ENCODE measurements around the gene DPM3. TPM values are rescaled to one million over a fixed set of nuclear protein-coding genes. Genes with fewer than 3 reads are reported as not detected.
A peak's percentile ranks its signal among the peaks of the same experiment; 100 is the strongest.
"Not testable (repeated sequence)": the region's sequence is repeated elsewhere in the genome, so short reads cannot be mapped to it uniquely, and the experiment has no call there.

Gene DPM3
- total RNA-seq: 10 to 100 TPM; 16.2 to 46.6 TPM
- 10 to 100 TPM; 41.7 to 47.2 TPM for polyA plus RNA-seq (ENCODE audit: insufficient read length in 2 of 2)
- long read RNA-seq, donor 1, transcript DPM3-203 (2 exons, 409 nt): major isoform, 30 of 53 reads
- long read RNA-seq, donor 1, transcript DPM3-202 (1 exons, 517 nt): minor isoform, 17 of 53 reads
- long read RNA-seq, donor 1, transcript DPM3-201 (2 exons, 486 nt): minor isoform, 6 of 53 reads
- long read RNA-seq, donor 1, partial matches to known transcripts: 0 of 53 reads
- long read RNA-seq, donor 1, other reads (novel, unspliced or antisense): 0 of 53 reads
- long read RNA-seq, donor 2, transcript DPM3-203 (2 exons, 409 nt): major isoform, 9 of 16 reads
- long read RNA-seq, donor 2, transcript DPM3-202 (1 exons, 517 nt): minor isoform, 7 of 16 reads
- long read RNA-seq, donor 2, partial matches to known transcripts: 0 of 16 reads
- long read RNA-seq, donor 2, other reads (novel, unspliced or antisense): 0 of 16 reads
- long read RNA-seq, donor 3, transcript DPM3-203 (2 exons, 409 nt): major isoform, 10 of 17 reads
- long read RNA-seq, donor 3, partial matches to known transcripts: 0 of 17 reads
- long read RNA-seq, donor 3, other reads (novel, unspliced or antisense): 0 of 17 reads
- long read RNA-seq, donor 4, transcript DPM3-201 (2 exons, 486 nt): minor isoform, 6 of 74 reads
- long read RNA-seq, donor 4, transcript DPM3-203 (2 exons, 409 nt): major isoform, 45 of 74 reads
- long read RNA-seq, donor 4, transcript DPM3-202 (1 exons, 517 nt): minor isoform, 23 of 74 reads
- long read RNA-seq, donor 4, partial matches to known transcripts: 0 of 74 reads
- long read RNA-seq, donor 4, other reads (novel, unspliced or antisense): 0 of 74 reads

GRCh38 chr1:155139895-155140629 lies at the start of gene DPM3:
Gene DPM3, minus strand, starts transcription at chr1:155140531. Its CDS starts 291 bp downstream, at chr1:155140240.
- H3K9me3 ChIP-seq (ENCODE audit: control insufficient read depth, insufficient read depth, low read length): no peaks in the 10 kb centered on the region
- no peaks in the 10 kb centered on the region for H3K27me3 ChIP-seq (ENCODE audit: control insufficient read depth, insufficient read depth, low read length)
- under 1% methylated on average over 41 of the region's 42 CpGs for WGBS (ENCODE audit: insufficient coverage)
- H3K4me3 ChIP-seq (ENCODE audit: low read depth, low read length): peak within 1 kb of the TSS; percentile 91
- peak within 1 kb of the TSS; percentile 87 for H3K27ac ChIP-seq (ENCODE audit: low read depth, low read length)
- peak; percentile 70 to 97 (median 81) for DNase-seq (ENCODE audit: low read depth in 4 of 6, low spot score in 6 of 6)
- peaks cover 20% of the 10 kb centered on the region for H3K36me3 ChIP-seq (ENCODE audit: control insufficient read depth, insufficient read depth, low read length)
- peaks cover 34% of the 10 kb centered on the region for H3K4me1 ChIP-seq (ENCODE audit: control insufficient read depth, insufficient read depth, low read length)

DNA sequence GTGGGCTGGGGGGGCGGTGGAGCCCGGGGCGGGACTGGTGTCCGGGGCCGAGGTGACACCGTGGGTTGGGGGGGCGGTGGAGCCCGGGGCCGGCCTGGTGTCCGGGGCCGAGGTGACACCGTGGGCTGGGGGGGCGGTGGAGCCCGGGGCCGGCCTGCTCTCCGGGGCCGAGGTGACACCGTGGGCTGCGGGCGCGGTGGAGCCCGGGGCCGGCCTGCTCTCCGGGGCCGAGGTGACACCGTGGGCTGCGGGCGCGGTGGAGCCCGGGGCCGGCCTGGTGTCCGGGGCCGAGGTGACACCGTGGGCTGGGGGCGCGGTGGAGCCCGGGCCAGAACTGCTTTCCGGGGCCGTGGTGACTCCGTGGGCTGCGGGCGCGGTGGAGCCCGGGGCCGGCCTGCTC lies 49.6 kb upstream of the DPM3 start:
- not testable (repeated sequence) for H3K27me3 ChIP-seq (ENCODE audit: control insufficient read depth, insufficient read depth, low read length); DNase-seq (ENCODE audit: low read depth in 4 of 6, low spot score in 6 of 6); H3K4me3 ChIP-seq (ENCODE audit: low read depth, low read length); H3K9me3 ChIP-seq (ENCODE audit: control insufficient read depth, insufficient read depth, low read length); H3K27ac ChIP-seq (ENCODE audit: low read depth, low read length)
- 98% methylated on average over 11 of the region's 45 CpGs for WGBS (ENCODE audit: insufficient coverage)
- H3K4me1 ChIP-seq (ENCODE audit: control insufficient read depth, insufficient read depth, low read length): peaks cover 28% of the 10 kb centered on the region
- peaks cover 11% of the 10 kb centered on the region for H3K36me3 ChIP-seq (ENCODE audit: control insufficient read depth, insufficient read depth, low read length)

DNA sequence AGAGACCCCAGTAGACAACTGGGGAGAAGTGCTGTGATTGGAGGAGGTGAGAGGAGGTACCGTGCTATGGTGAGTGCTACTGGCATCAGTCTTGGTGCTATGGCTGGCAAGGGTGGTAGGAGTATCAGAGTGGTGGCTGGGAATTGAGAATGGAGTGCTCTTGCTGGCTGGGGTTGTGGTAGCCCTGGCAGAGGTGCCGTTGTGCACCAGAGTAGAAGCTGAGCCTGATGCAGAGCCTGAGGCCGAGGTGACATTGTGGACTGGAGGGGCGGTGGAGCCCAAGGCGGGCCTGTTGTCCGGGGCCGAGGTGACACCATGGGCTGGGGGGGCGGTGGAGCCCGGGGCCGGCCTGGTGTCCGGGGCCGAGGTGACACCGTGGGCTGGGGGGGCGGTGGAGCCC lies 47.9 kb upstream of the DPM3 start:
- H3K4me1 ChIP-seq (ENCODE audit: control insufficient read depth, insufficient read depth, low read length): peaks cover 17% of the 10 kb centered on the region
- H3K27ac ChIP-seq (ENCODE audit: low read depth, low read length): no peak overlapping the region
- H3K4me3 ChIP-seq (ENCODE audit: low read depth, low read length): no peak overlapping the region
- H3K27me3 ChIP-seq (ENCODE audit: control insufficient read depth, insufficient read depth, low read length): no peaks in the 10 kb centered on the region
- no peak for DNase-seq (ENCODE audit: low read depth in 4 of 6, low spot score in 6 of 6)
- H3K36me3 ChIP-seq (ENCODE audit: control insufficient read depth, insufficient read depth, low read length): peaks cover 27% of the 10 kb centered on the region
- H3K9me3 ChIP-seq (ENCODE audit: control insufficient read depth, insufficient read depth, low read length): no peaks in the 10 kb centered on the region
- 85% methylated on average over 10 of the region's 14 CpGs for WGBS (ENCODE audit: insufficient coverage)

DNA sequence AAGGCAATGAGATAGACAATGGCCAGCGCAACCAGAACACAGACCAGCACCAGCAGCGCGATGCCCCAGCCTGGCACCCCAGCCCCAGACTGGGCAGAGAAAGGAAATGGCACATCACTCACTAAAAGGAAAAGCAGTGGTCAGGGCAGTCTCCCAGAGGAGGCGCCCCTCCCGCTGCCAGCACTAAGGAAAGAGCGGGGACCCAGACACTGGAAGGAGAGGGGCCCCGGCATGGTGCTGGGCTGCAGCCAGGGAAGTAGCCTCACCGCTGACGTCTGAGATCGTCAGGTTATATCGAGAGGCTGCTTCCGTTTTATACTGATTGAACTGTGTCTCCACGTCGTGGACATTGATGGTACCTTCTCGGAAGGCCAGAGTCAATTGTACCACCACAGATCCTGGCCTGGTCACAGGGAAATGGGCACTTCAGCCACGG lies 47.1 kb upstream of the DPM3 start:
- Histone ChIP-seq H3K27ac (ENCODE audit: low read depth, low read length) (no peak overlapping the region), H3K4me3 (ENCODE audit: low read depth, low read length) (no peak overlapping the region), H3K27me3 (ENCODE audit: control insufficient read depth, insufficient read depth, low read length) (no peaks in the 10 kb centered on the region), H3K4me1 (ENCODE audit: control insufficient read depth, insufficient read depth, low read length) (peaks cover 9% of the 10 kb centered on the region), H3K9me3 (ENCODE audit: control insufficient read depth, insufficient read depth, low read length) (no peaks in the 10 kb centered on the region), H3K36me3 (ENCODE audit: control insufficient read depth, insufficient read depth, low read length) (peaks cover 35% of the 10 kb centered on the region)
- WGBS (ENCODE audit: insufficient coverage): 70% methylated on average over 16 of the region's 16 CpGs
- no peak for DNase-seq (ENCODE audit: low read depth in 4 of 6, low spot score in 6 of 6)

GRCh38 chr1:155186794-155187455 lies 46.6 kb upstream of the DPM3 start:
- 72% methylated on average over 14 of the region's 14 CpGs for WGBS (ENCODE audit: insufficient coverage)
- Histone ChIP-seq H3K27ac (ENCODE audit: low read depth, low read length) (no peak overlapping the region), H3K36me3 (ENCODE audit: control insufficient read depth, insufficient read depth, low read length) (peaks cover 40% of the 10 kb centered on the region), H3K27me3 (ENCODE audit: control insufficient read depth, insufficient read depth, low read length) (no peaks in the 10 kb centered on the region), H3K4me3 (ENCODE audit: low read depth, low read length) (no peak overlapping the region), H3K4me1 (ENCODE audit: control insufficient read depth, insufficient read depth, low read length) (peaks cover 8% of the 10 kb centered on the region), H3K9me3 (ENCODE audit: control insufficient read depth, insufficient read depth, low read length) (no peaks in the 10 kb centered on the region)
- no peak for DNase-seq (ENCODE audit: low read depth in 4 of 6, low spot score in 6 of 6)

DNA sequence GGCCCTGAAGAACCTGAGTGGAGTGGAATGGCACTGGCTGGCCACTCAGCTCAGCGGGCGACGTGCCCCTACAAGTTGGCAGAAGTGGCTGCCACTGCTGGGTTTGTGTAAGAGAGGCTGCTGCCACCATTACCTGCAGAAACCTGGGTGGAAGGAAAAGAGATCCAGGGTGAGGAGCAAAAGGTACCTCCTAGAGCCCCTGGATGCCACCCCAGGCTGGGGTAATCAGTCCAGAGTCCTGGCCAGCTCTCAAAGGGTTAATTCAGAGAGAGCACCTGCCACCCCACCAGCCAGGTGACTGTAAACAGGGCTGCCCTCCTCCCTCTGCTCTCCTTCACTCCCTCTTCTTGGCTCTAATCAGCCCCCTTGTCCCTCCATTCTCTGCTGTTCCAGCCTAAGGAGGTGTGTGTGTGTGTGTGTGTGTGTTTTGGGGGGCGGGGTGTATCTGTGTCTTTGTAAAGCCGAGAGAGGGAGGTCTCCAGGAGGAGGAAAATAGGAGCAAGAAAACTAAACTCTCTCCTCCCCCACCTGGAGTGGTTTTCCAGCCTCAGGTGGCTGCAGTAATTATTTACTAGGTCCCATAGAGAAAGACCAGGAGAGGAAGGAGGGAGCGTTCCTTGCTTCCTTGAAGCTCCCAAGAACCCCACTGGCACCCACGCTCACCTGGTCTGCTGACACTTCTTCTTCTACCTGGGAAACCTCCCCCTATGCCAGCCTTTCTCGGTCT lies 45.9 kb upstream of the DPM3 start:
- Histone ChIP-seq H3K9me3 (ENCODE audit: control insufficient read depth, insufficient read depth, low read length) (no peaks in the 10 kb centered on the region), H3K4me1 (ENCODE audit: control insufficient read depth, insufficient read depth, low read length) (peaks cover 8% of the 10 kb centered on the region), H3K27ac (ENCODE audit: low read depth, low read length) (no peak overlapping the region), H3K4me3 (ENCODE audit: low read depth, low read length) (no peak overlapping the region), H3K27me3 (ENCODE audit: control insufficient read depth, insufficient read depth, low read length) (no peaks in the 10 kb centered on the region), H3K36me3 (ENCODE audit: control insufficient read depth, insufficient read depth, low read length) (peaks cover 47% of the 10 kb centered on the region)
- DNase-seq (ENCODE audit: low read depth in 4 of 6, low spot score in 6 of 6): no peak
- WGBS (ENCODE audit: insufficient coverage): 81% methylated on average over 5 of the region's 8 CpGs

- Histone ChIP-seq H3K9me3 (ENCODE audit: control insufficient read depth, insufficient read depth, low read length) (no peaks in the 10 kb centered on the region), H3K27ac (ENCODE audit: low read depth, low read length) (no peak overlapping the region), H3K4me1 (ENCODE audit: control insufficient read depth, insufficient read depth, low read length) (peaks cover 8% of the 10 kb centered on the region), H3K36me3 (ENCODE audit: control insufficient read depth, insufficient read depth, low read length) (peaks cover 52% of the 10 kb centered on the region), H3K27me3 (ENCODE audit: control insufficient read depth, insufficient read depth, low read length) (no peaks in the 10 kb centered on the region), H3K4me3 (ENCODE audit: low read depth, low read length) (no peak overlapping the region)
- WGBS (ENCODE audit: insufficient coverage): 70% methylated on average over 5 of the region's 6 CpGs
- DNase-seq (ENCODE audit: low read depth in 4 of 6, low spot score in 6 of 6): no peak
Measured at GRCh38 chr1:155185783-155186066, 45.4 kb upstream of the DPM3 start.

GRCh38 chr1:155184835-155185782 lies 44.8 kb upstream of the DPM3 start:
- no peaks in the 10 kb centered on the region for H3K9me3 ChIP-seq (ENCODE audit: control insufficient read depth, insufficient read depth, low read length)
- no peak overlapping the region for H3K27ac ChIP-seq (ENCODE audit: low read depth, low read length)
- H3K4me1 ChIP-seq (ENCODE audit: control insufficient read depth, insufficient read depth, low read length): peaks cover 8% of the 10 kb centered on the region
- no peaks in the 10 kb centered on the region for H3K27me3 ChIP-seq (ENCODE audit: control insufficient read depth, insufficient read depth, low read length)
- H3K4me3 ChIP-seq (ENCODE audit: low read depth, low read length): no peak overlapping the region
- no peak for DNase-seq (ENCODE audit: low read depth in 4 of 6, low spot score in 6 of 6)
- WGBS (ENCODE audit: insufficient coverage): 71% methylated on average over 21 of the region's 21 CpGs
- peaks cover 58% of the 10 kb centered on the region for H3K36me3 ChIP-seq (ENCODE audit: control insufficient read depth, insufficient read depth, low read length)
